CD8-positive, alpha-beta memory T cell (primary cell): ENCODE results near the gene HSPA4. TPM values are rescaled to one million over a fixed set of nuclear protein-coding genes. Genes with fewer than 3 reads are reported as not detected.
A peak's percentile ranks its signal among the peaks of the same experiment; 100 is the strongest.
"Not testable (repeated sequence)": the region's sequence is repeated elsewhere in the genome, so short reads cannot be mapped to it uniquely, and the experiment has no call there.

Experiments
- CTCF ChIA-PET: fragments of 350-600 bp; sonication (Branson Sonifier 250); formaldehyde crosslinking; loops from one replicate; lab custom pipeline; 2021; ENCODE audit warnings: antibody characterized with exemption; lab: Charles Lee
- POLR2A ChIA-PET: fragments of 350-600 bp; sonication (Branson Sonifier 250); formaldehyde crosslinking; loops from one replicate; lab custom pipeline; 2021; ENCODE audit warnings: antibody characterized with exemption; lab: Charles Lee
- DNase-seq, 5 donors: peaks; one replicate each; pipeline versions ENCODE4 v3.0.0 to v3.0.0-alpha.2; 2020 to 2022; ENCODE audit warnings: mixed read lengths in 1 of 5
- H3K27ac ChIP-seq: one replicate; pipeline ENCODE4 v1.7.0; 2013; ENCODE audit warnings: low read depth, mild to moderate bottlenecking, low read length, moderate library complexity
- H3K27me3 ChIP-seq: 2 replicates; pipeline ENCODE4 v1.7.0; 2013; ENCODE audit warnings: low read length, mild to moderate bottlenecking; ENCODE audit not compliant: insufficient read depth, poor library complexity, severe bottlenecking
- H3K36me3 ChIP-seq: 2 replicates; pipeline ENCODE4 v1.7.0; 2013; ENCODE audit warnings: mild to moderate bottlenecking, low read length, moderate library complexity; ENCODE audit not compliant: insufficient read depth
- H3K4me1 ChIP-seq: 2 replicates; pipeline ENCODE4 v1.7.0; 2013; ENCODE audit warnings: mild to moderate bottlenecking, low read length, moderate library complexity; ENCODE audit not compliant: insufficient read depth
- H3K4me3 ChIP-seq: 2 replicates; pipeline ENCODE4 v1.7.0; 2013; ENCODE audit warnings: mild to moderate bottlenecking, low read length
- H3K9me3 ChIP-seq: 2 replicates; pipeline ENCODE4 v1.7.0; 2013; ENCODE audit warnings: mild to moderate bottlenecking, low read length
- H3K27ac Mint-ChIP-seq, 8 donors: one replicate each; pipeline ENCODE4 v1.8.0; 2020 to 2021; ENCODE audit warnings: mixed read lengths in 8 of 8, mild to moderate bottlenecking in 6 of 8, inconsistent platforms in 3 of 8, moderate library complexity in 3 of 8
- H3K27me3 Mint-ChIP-seq, 2 donors: one replicate each; pipeline ENCODE4 v1.8.0; 2020 to 2021; ENCODE audit warnings: mixed read lengths in 2 of 2, mild to moderate bottlenecking in 1 of 2, moderate library complexity in 1 of 2
- H3K36me3 Mint-ChIP-seq, 3 donors: one replicate each; pipeline ENCODE4 v1.8.0; 2020 to 2021; ENCODE audit warnings: mixed read lengths in 3 of 3, inconsistent platforms in 1 of 3, mild to moderate bottlenecking in 1 of 3
- H3K4me1 Mint-ChIP-seq, 3 donors: one replicate each; pipeline ENCODE4 v1.8.0; 2020 to 2021; ENCODE audit warnings: mixed read lengths in 3 of 3, inconsistent platforms in 1 of 3, mild to moderate bottlenecking in 1 of 3
- H3K4me3 Mint-ChIP-seq, 7 donors: one replicate each; pipeline ENCODE4 v1.8.0; 2020 to 2021; ENCODE audit warnings: mixed read lengths in 7 of 7, mild to moderate bottlenecking in 6 of 7, moderate library complexity in 4 of 7, inconsistent platforms in 2 of 7
- H3K9me3 Mint-ChIP-seq, 5 donors: one replicate each; pipeline ENCODE4 v1.8.0; 2020 to 2022; ENCODE audit warnings: mixed read lengths in 5 of 5, mild to moderate bottlenecking in 3 of 5, moderate library complexity in 2 of 5, inconsistent platforms in 1 of 5
- polyA plus RNA-seq: library from polyadenylated mRNA; unstranded; fragments of 300-500 nt; fragmentation: Illumina TruSeq; gene quantifications from one replicate; pipeline ENCODE4 v1.2.3, GENCODE V29; 2021
- total RNA-seq, 2 experiments: library from RNA; stranded (reverse); gene quantifications; one replicate each; pipeline ENCODE4 v1.2.3, GENCODE V29; 2021

The HSPA4 gene
- total and polyA plus RNA-seq, 3 experiments from 2014 or later, result 39.8 to 244 (median 236) TPM

DNA sequence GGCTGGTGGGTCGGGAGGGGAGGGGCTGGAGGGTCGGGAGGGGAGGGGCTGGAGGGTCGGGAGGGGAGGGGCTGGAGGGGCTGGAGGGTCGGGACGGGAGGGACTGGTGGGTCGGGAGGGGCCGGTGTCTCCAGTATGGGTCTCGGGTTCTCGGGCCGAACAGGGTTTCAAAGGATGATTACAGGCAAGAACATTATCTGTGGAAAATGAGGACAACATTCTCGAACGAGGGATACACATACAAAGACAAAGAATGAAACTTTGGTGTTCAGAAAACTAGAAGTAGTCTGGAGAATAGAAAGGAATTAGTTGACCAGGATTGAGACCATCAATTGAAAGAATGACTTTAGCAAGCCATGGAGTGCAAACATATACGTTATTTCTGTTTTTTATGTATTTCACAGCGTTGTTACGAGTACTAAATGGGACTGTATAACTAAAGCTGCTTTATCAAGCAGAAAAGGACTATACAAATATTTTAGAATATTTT is 25.1 kb upstream of the HSPA4 start:
- POLR2A ChIA-PET, result interaction anchor here (1.7 kb wide), 1 partner anchor 25 kb away, joined by 8 read pairs; the partner anchor contains the start of gene HSPA4
- CTCF ChIA-PET, result no interaction called here
- no peak for DNase-seq
- H3K4me3 Mint-ChIP-seq, result peak overlapping the region; percentile 94 to 99 (median 96)
- Histone ChIP-seq H3K4me1 (peaks cover 14% of the 10 kb centered on the region), H3K27ac (no peak overlapping the region), H3K36me3 (no peaks in the 10 kb centered on the region), H3K9me3 (no peaks in the 10 kb centered on the region), H3K27me3 (no peaks in the 10 kb centered on the region), H3K4me3 (peak overlapping the region; percentile 15)
- peaks cover 21 to 35% (median 34%) of the 10 kb centered on the region in 3 donors for H3K4me1 Mint-ChIP-seq
- H3K36me3 Mint-ChIP-seq, result peaks cover 0 to 23% (median 5%) of the 10 kb centered on the region in 3 donors
- H3K27me3 Mint-ChIP-seq, result peaks cover 0 to 3% of the 10 kb centered on the region in 2 donors
- H3K9me3 Mint-ChIP-seq, result no peaks in the 10 kb centered on the region
- H3K27ac Mint-ChIP-seq, result peak overlapping the region; percentile 14 to 96 (median 84)

DNA sequence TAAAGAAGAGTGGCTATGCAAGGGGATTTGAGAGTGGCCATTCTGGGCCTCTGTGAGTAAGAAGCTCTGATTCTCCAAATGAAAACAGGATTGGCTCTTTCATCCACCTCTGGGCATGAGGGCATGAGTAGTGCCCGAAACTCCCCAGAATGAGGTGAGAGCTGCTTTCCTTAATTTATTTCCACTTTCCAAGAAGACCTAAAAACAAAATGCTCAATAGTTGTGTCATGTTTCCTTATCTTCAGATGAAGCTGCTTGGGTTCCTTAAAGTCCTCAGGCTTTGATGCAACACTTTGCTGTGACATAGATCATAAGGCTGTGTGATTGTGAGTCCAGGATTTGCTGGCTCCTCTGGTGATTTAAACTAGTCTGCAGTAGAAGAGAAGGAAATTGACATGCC is 22.4 kb upstream of the HSPA4 start:
- no peak for DNase-seq
- H3K27me3 ChIP-seq, result no peaks in the 10 kb centered on the region
- Mint-ChIP-seq H3K27me3 (peaks cover 0 to 3% of the 10 kb centered on the region in 2 donors), H3K4me3 (peak overlapping the region in 1 of 7 donors; percentile 23), H3K4me1 (peaks cover 20 to 33% (median 32%) of the 10 kb centered on the region in 3 donors), H3K36me3 (peaks cover 0 to 9% (median 3%) of the 10 kb centered on the region in 3 donors), H3K27ac (no peak overlapping the region), H3K9me3 (no peaks in the 10 kb centered on the region)
- ChIA-PET POLR2A (interaction anchor here (1.9 kb wide), 1 partner anchor 22 kb away, joined by 6 read pairs; the partner anchor contains the start of gene HSPA4), CTCF (no interaction called here)
- no peak overlapping the region for H3K4me3 ChIP-seq
- no peaks in the 10 kb centered on the region for H3K9me3 ChIP-seq
- H3K36me3 ChIP-seq, result no peaks in the 10 kb centered on the region
- H3K27ac ChIP-seq, result no peak overlapping the region
- H3K4me1 ChIP-seq, result peaks cover 10% of the 10 kb centered on the region

DNA sequence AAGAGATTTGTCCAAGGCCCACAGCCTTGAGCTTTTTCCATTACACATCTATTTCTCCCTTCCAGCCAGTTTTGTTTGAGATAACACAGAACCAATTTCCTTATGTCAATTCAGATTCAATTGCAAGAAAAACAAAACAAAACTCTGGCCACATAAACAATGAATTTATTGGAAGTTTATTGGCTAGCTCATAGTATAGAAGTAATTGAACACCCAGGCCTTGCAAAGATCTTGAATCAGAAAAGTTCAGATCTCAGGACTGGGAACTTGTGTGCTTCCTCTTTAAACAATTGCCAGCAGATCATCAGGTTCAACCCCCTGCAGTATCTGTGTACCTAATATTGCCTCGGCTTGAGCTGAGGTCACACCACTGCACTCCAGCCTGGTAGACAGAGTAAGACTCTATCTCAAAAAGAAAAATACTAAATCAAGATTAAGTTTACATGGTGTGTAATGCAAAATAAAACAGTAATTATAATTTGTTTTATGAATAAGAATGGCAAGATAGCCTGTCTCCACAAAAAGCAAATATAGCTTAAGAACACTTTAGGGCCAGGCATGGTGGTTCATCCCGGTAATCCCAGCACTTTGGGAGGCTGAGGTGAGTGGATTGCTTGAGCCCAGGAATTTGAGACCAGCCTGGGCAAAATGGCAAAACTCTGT is 21.3 kb upstream of the HSPA4 start:
- DNase-seq, result no peak
- Histone ChIP-seq H3K27me3 (no peaks in the 10 kb centered on the region), H3K27ac (no peak overlapping the region), H3K4me3 (no peak overlapping the region), H3K36me3 (no peaks in the 10 kb centered on the region), H3K4me1 (peaks cover 5% of the 10 kb centered on the region), H3K9me3 (no peaks in the 10 kb centered on the region)
- H3K4me3 Mint-ChIP-seq, result no peak overlapping the region
- peaks cover 3 to 6% of the 10 kb centered on the region in 2 donors for H3K27me3 Mint-ChIP-seq
- CTCF ChIA-PET, result interaction anchor here (0.9 kb wide), 1 partner anchor 8 kb away, joined by 3 read pairs; no protein-coding TSS in a partner anchor
- peak overlapping the region in 1 of 8 donors; percentile 86 for H3K27ac Mint-ChIP-seq
- H3K9me3 Mint-ChIP-seq, result no peaks in the 10 kb centered on the region
- H3K36me3 Mint-ChIP-seq, result peaks cover 0 to 9% (median 2%) of the 10 kb centered on the region in 3 donors
- POLR2A ChIA-PET, result interaction anchor here (1.9 kb wide), 1 partner anchor 21 kb away, joined by 6 read pairs; the partner anchor contains the start of gene HSPA4
- peaks cover 15 to 24% (median 23%) of the 10 kb centered on the region in 3 donors for H3K4me1 Mint-ChIP-seq

DNA sequence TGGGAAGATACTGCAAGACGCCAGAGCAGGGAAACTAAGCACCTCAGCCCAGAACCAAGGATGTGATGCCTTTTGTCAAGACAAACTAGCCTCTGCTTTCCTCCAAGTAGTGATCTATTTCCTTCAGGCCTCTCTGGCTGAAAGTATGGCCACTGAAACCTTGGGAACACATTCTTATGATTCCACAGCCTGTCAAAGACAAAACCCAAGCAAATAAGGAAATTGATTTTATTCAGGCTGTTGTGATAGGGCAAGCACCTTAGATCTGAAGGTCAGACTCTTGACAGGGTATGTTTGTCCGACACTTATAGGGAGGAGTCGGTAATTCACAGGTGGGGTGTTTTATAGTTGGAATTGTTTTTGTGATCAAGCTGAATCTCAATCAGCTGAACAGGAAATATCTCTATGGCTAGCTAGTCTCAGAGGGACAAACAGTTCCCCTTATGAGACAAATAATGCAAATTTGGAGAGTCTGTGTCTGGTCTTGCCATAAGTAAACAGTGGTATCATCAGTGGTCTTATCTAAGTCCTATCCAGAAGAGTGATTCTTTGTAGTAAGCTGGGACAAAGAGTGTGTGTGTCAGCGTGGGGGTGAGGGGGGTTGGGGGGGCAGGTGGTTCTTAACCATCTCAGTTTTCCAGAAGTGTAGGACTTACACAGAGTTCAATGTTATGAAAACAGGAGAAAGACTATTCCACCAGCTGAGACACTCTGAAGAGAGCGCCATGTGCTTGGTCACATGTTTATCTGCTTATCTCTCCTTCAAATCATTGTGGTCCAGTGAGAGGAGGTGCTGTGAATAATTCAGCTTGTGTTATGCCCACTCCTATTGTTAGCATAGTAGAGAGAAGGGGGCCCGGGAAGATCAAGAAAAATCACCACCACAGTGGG is 18.7 kb upstream of the HSPA4 start:
- Histone ChIP-seq H3K4me1 (no peaks in the 10 kb centered on the region), H3K27me3 (no peaks in the 10 kb centered on the region), H3K36me3 (no peaks in the 10 kb centered on the region), H3K27ac (no peak overlapping the region), H3K4me3 (no peak overlapping the region), H3K9me3 (no peaks in the 10 kb centered on the region)
- H3K9me3 Mint-ChIP-seq, result no peaks in the 10 kb centered on the region
- H3K27me3 Mint-ChIP-seq, result peaks cover 3 to 6% of the 10 kb centered on the region in 2 donors
- H3K36me3 Mint-ChIP-seq, result peaks cover 0 to 2% (median 0%) of the 10 kb centered on the region in 3 donors
- POLR2A ChIA-PET, result interaction anchor here (0.5 kb wide), 1 partner anchor 693 kb away, joined by 4 read pairs; no protein-coding TSS in a partner anchor
- H3K4me1 Mint-ChIP-seq, result peaks cover 8 to 11% (median 11%) of the 10 kb centered on the region in 3 donors
- peak in 1 of 5 donors; percentile 25 for DNase-seq
- H3K27ac Mint-ChIP-seq, result peak overlapping the region in 2 of 8 donors; percentile 33 to 68
- H3K4me3 Mint-ChIP-seq, result no peak overlapping the region
- CTCF ChIA-PET, result no interaction called here

DNA sequence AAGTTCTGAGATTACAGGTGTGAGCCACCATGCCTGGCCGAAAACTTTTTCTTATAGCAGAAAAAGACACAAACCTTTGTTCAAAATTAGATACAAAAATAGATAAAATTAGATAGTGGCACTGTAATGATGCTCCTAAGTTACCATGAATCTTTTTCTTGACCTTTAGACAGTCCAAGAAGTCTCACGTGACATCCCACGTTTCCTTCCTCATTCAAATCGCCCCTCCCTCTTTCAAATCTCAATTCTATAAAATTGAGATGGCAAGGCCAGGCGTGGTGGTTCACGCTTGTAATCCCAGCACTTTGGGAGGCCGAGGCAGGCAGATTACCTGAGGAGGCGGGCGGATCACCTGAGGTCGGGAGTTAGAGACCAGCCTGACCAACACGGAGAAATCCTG is 17.7 kb upstream of the HSPA4 start:
- ChIA-PET POLR2A (interaction anchor here (0.6 kb wide), 1 partner anchor 73 kb away, joined by 8 read pairs; no protein-coding TSS in a partner anchor), CTCF (no interaction called here)
- peaks cover 0 to 2% (median 0%) of the 10 kb centered on the region in 3 donors for H3K36me3 Mint-ChIP-seq
- H3K27me3 Mint-ChIP-seq, result peaks cover 3 to 6% of the 10 kb centered on the region in 2 donors
- no peak overlapping the region for H3K4me3 Mint-ChIP-seq
- no peak overlapping the region for H3K27ac Mint-ChIP-seq
- Histone ChIP-seq H3K27ac (no peak overlapping the region), H3K9me3 (no peaks in the 10 kb centered on the region), H3K36me3 (no peaks in the 10 kb centered on the region), H3K27me3 (no peaks in the 10 kb centered on the region), H3K4me1 (no peaks in the 10 kb centered on the region), H3K4me3 (no peak overlapping the region)
- H3K9me3 Mint-ChIP-seq, result no peaks in the 10 kb centered on the region
- no peak for DNase-seq
- peaks cover 8 to 11% (median 11%) of the 10 kb centered on the region in 3 donors for H3K4me1 Mint-ChIP-seq

DNA sequence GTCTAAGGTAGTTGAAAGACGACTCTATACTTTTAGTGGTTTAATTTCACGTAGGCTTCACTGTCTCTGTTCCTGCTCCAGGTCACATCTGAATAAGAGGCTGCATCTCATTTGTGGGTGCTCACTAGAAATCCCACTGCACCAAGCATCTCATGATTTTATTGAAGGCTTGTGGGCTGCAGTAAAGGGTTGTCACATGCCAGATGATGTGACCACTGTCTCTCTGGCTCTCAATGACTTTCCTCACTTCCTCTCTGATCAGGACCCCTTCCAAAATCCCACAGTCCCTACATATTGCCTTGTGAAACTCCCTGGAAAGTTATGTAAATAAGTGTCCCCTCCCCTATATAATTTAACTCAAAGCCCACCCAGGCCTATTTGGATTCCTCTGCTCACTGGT is 16.6 kb upstream of the HSPA4 start:
- H3K27ac Mint-ChIP-seq, result no peak overlapping the region
- Histone ChIP-seq H3K9me3 (no peaks in the 10 kb centered on the region), H3K27me3 (no peaks in the 10 kb centered on the region), H3K36me3 (no peaks in the 10 kb centered on the region), H3K27ac (no peak overlapping the region), H3K4me3 (no peak overlapping the region), H3K4me1 (no peaks in the 10 kb centered on the region)
- DNase-seq, result no peak
- POLR2A ChIA-PET, result no interaction called here
- CTCF ChIA-PET, result no interaction called here
- H3K36me3 Mint-ChIP-seq, result peaks cover 0 to 2% (median 0%) of the 10 kb centered on the region in 3 donors
- H3K9me3 Mint-ChIP-seq, result no peaks in the 10 kb centered on the region
- H3K4me3 Mint-ChIP-seq, result no peak overlapping the region
- peaks cover 0 to 6% of the 10 kb centered on the region in 2 donors for H3K27me3 Mint-ChIP-seq
- peaks cover 8 to 11% (median 11%) of the 10 kb centered on the region in 3 donors for H3K4me1 Mint-ChIP-seq

DNA sequence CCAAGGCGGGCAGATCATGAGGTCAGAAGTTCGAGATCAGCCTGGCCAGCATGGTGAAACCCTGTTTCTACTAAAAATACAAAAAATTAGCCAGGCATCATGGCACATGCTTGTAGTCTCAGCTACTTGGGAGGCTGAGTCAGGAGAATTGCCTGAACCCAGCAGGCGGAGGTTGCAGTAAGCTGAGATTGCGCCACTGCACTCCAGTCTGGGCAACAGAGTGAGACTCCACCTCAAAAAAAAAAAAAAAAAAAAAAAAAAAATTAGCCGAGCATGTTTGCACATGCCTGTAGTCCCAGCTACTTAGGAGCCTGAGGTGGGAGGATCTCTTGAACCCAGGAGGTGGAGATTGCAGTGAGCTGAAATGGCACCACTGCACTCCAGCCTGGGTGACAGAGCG is 15.1 kb upstream of the HSPA4 start:
- DNase-seq, CTCF ChIA-PET: not testable (repeated sequence)

More for the DNA sequence above, 15.1 kb upstream of the HSPA4 start:
- H3K27me3 ChIP-seq, H3K36me3 Mint-ChIP-seq, H3K4me1 ChIP-seq, H3K4me3 ChIP-seq, H3K36me3 ChIP-seq, H3K27me3 Mint-ChIP-seq, H3K27ac ChIP-seq, H3K4me3 Mint-ChIP-seq, H3K27ac Mint-ChIP-seq, H3K9me3 ChIP-seq, H3K9me3 Mint-ChIP-seq: not testable (repeated sequence)
- POLR2A ChIA-PET, result interaction anchor here (0.6 kb wide), 1 partner anchor 713 kb away, joined by 3 read pairs; no protein-coding TSS in a partner anchor
- H3K4me1 Mint-ChIP-seq, result peaks cover 8 to 11% (median 11%) of the 10 kb centered on the region in 3 donors
